Muscle layer of colon (tissue), 2 donors: ENCODE results near the gene MTMR1.

ENCODE experiments used
- H3K27ac ChIP-seq: one replicate; pipeline ENCODE4 v1.7.0; 2013; ENCODE audit warnings: low read depth, mild to moderate bottlenecking, low read length, moderate library complexity
- H3K27me3 ChIP-seq, 2 donors: one replicate each; pipeline ENCODE4 v1.7.0; 2013; ENCODE audit warnings: low read length in 2 of 2, mild to moderate bottlenecking in 2 of 2; ENCODE audit not compliant: insufficient read depth in 2 of 2, control insufficient read depth in 1 of 2
- H3K36me3 ChIP-seq: one replicate; pipeline ENCODE4 v1.7.0; 2013; ENCODE audit warnings: mild to moderate bottlenecking, low read length; ENCODE audit not compliant: insufficient read depth
- H3K4me1 ChIP-seq: one replicate; pipeline ENCODE4 v1.7.0; 2013; ENCODE audit warnings: mild to moderate bottlenecking, low read length; ENCODE audit not compliant: insufficient read depth
- H3K4me3 ChIP-seq, 2 donors: one replicate each; pipeline ENCODE4 v1.7.0; 2013; ENCODE audit warnings: low read length in 2 of 2, low read depth in 1 of 2, mild to moderate bottlenecking in 1 of 2, moderate library complexity in 1 of 2
- H3K9ac ChIP-seq: one replicate; pipeline ENCODE4 v1.7.0; 2013; ENCODE audit warnings: low read length
- H3K9me3 ChIP-seq: one replicate; pipeline ENCODE4 v1.7.0; 2013; ENCODE audit warnings: mild to moderate bottlenecking, low read length
- donor health status: abdominal sarcoma.
- donor health status: Adenocarcinoma of cecum.

The MTMR1 gene

GRCh38 chrX:150680974-150681373 lies 12.2 kb upstream of the MTMR1 start:
- peaks cover 0 to 3% of the 10 kb centered on the region in 2 donors for H3K27me3 ChIP-seq
- H3K27ac ChIP-seq: no peak overlapping the region
- H3K36me3 ChIP-seq: no peaks in the 10 kb centered on the region
- H3K9me3 ChIP-seq: no peaks in the 10 kb centered on the region
- no peak overlapping the region for H3K4me3 ChIP-seq
- H3K9ac ChIP-seq: no peak overlapping the region
- H3K4me1 ChIP-seq: no peaks in the 10 kb centered on the region

GRCh38 chrX:150683112-150683511 lies 10.1 kb upstream of the MTMR1 start:
- Histone ChIP-seq H3K27ac (no peak overlapping the region), H3K4me3 (no peak overlapping the region), H3K4me1 (no peaks in the 10 kb centered on the region), H3K9me3 (no peaks in the 10 kb centered on the region), H3K27me3 (peaks cover 0 to 3% of the 10 kb centered on the region in 2 donors), H3K9ac (no peak overlapping the region), H3K36me3 (no peaks in the 10 kb centered on the region)

- Histone ChIP-seq H3K9ac (no peak overlapping the region), H3K4me1 (no peaks in the 10 kb centered on the region), H3K36me3 (no peaks in the 10 kb centered on the region), H3K9me3 (no peaks in the 10 kb centered on the region), H3K4me3 (no peak overlapping the region), H3K27ac (no peak overlapping the region), H3K27me3 (peaks cover 0 to 3% of the 10 kb centered on the region in 2 donors)
Observed at GRCh38 chrX:150683536-150684146, 9.6 kb upstream of the MTMR1 start.

GRCh38 chrX:150688911-150689451 lies 4.2 kb upstream of the MTMR1 start:
- Histone ChIP-seq H3K27ac (no peak overlapping the region), H3K27me3 (peaks cover 0 to under 1% of the 10 kb centered on the region in 2 donors), H3K36me3 (no peaks in the 10 kb centered on the region), H3K4me3 (no peak overlapping the region), H3K9ac (no peak overlapping the region), H3K4me1 (peaks cover 5% of the 10 kb centered on the region), H3K9me3 (peaks cover 5% of the 10 kb centered on the region)

GRCh38 chrX:150690126-150690525 lies 3.1 kb upstream of the MTMR1 start:
- Histone ChIP-seq H3K27ac (no peak overlapping the region), H3K4me3 (no peak overlapping the region), H3K9me3 (peaks cover 5% of the 10 kb centered on the region), H3K4me1 (peaks cover 14% of the 10 kb centered on the region), H3K9ac (no peak overlapping the region), H3K36me3 (no peaks in the 10 kb centered on the region), H3K27me3 (no peaks in the 10 kb centered on the region)

GRCh38 chrX:150692296-150692695 lies 900 bp upstream of the MTMR1 start:
- no peaks in the 10 kb centered on the region for H3K36me3 ChIP-seq
- H3K4me1 ChIP-seq: peaks cover 18% of the 10 kb centered on the region
- no peak overlapping the region for H3K27ac ChIP-seq
- H3K9me3 ChIP-seq: peaks cover 5% of the 10 kb centered on the region
- no peak overlapping the region for H3K9ac ChIP-seq
- H3K27me3 ChIP-seq: no peaks in the 10 kb centered on the region
- H3K4me3 ChIP-seq: peak overlapping the region in 1 of 2 donors; percentile 43

- peaks cover 5% of the 10 kb centered on the region for H3K9me3 ChIP-seq
- H3K36me3 ChIP-seq: no peaks in the 10 kb centered on the region
- peak overlapping the region; percentile 9 to 44 for H3K4me3 ChIP-seq
- peaks cover 18% of the 10 kb centered on the region for H3K4me1 ChIP-seq
- H3K9ac ChIP-seq: no peak overlapping the region
- no peaks in the 10 kb centered on the region for H3K27me3 ChIP-seq
- peak overlapping the region; percentile 70 for H3K27ac ChIP-seq
Observed at GRCh38 chrX:150693725-150694574, 754 bp downstream of the MTMR1 start.

GRCh38 chrX:150694738-150695410 lies 1.7 kb downstream of the MTMR1 start:
- no peak overlapping the region for H3K4me3 ChIP-seq
- no peaks in the 10 kb centered on the region for H3K36me3 ChIP-seq
- H3K9me3 ChIP-seq: peaks cover 5% of the 10 kb centered on the region
- H3K27me3 ChIP-seq: no peaks in the 10 kb centered on the region
- H3K9ac ChIP-seq: no peak overlapping the region
- H3K27ac ChIP-seq: no peak overlapping the region
- H3K4me1 ChIP-seq: peaks cover 18% of the 10 kb centered on the region

- H3K27me3 ChIP-seq: no peaks in the 10 kb centered on the region
Observed at GRCh38 chrX:150696331-150696730, 3.1 kb downstream of the MTMR1 start.

GRCh38 chrX:150696866-150697265 lies 3.7 kb downstream of the MTMR1 start:
- H3K9me3 ChIP-seq: no peaks in the 10 kb centered on the region
- H3K27ac ChIP-seq: no peak overlapping the region

More at GRCh38 chrX:150696331-150696730, 3.1 kb downstream of the MTMR1 start:
- Histone ChIP-seq H3K4me1 (peaks cover 18% of the 10 kb centered on the region), H3K9me3 (no peaks in the 10 kb centered on the region), H3K9ac (no peak overlapping the region), H3K4me3 (no peak overlapping the region), H3K27ac (no peak overlapping the region), H3K36me3 (no peaks in the 10 kb centered on the region)

GRCh38 chrX:150697641-150698040 lies 4.4 kb downstream of the MTMR1 start:
- H3K4me1 ChIP-seq: peaks cover 12% of the 10 kb centered on the region
- H3K4me3 ChIP-seq: no peak overlapping the region
- H3K27me3 ChIP-seq: no peaks in the 10 kb centered on the region
- H3K9ac ChIP-seq: no peak overlapping the region
- no peak overlapping the region for H3K27ac ChIP-seq
- H3K36me3 ChIP-seq: no peaks in the 10 kb centered on the region
- H3K9me3 ChIP-seq: no peaks in the 10 kb centered on the region

More at GRCh38 chrX:150696866-150697265, 3.7 kb downstream of the MTMR1 start:
- no peak overlapping the region for H3K4me3 ChIP-seq
- no peaks in the 10 kb centered on the region for H3K36me3 ChIP-seq
- no peaks in the 10 kb centered on the region for H3K27me3 ChIP-seq
- H3K4me1 ChIP-seq: peaks cover 18% of the 10 kb centered on the region
- no peak overlapping the region for H3K9ac ChIP-seq
